WI38 (cell line): Measurements from ENCODE around the gene ARSK.

Experiments used
- H3K4me3 ChIP-seq: 2 replicates; pipeline ENCODE4 v1.5.1; 2011; ENCODE audit warnings: low read depth, mild to moderate bottlenecking, control low read depth, low read length
- TF ChIP-seq, protein P1 (sequence below): IDR thresholded peaks from 2 replicates; pipeline ENCODE4 v1.5.1; 2012; ENCODE audit warnings: low read depth, mild to moderate bottlenecking, control low read depth, low read length

The ARSK gene

DNA sequence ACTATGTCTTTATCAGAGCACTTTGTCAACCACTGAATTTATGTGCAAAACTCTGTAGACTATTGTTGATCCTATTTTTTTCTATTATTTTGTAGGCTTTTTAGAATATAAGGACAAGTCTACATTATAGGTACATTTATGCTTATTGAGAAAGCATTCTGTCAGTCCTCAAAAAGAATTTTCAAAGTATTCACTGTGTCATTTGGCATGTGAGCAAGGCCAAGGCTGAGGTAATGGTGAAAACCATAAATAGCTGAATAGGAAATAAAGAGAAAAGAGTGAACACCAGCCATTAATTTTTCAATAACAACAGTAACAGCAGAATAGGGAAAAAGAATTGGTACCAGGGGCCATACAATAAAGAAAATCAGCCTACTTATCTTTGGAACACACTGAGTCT, 21.1 kb upstream of the ARSK start:
- TF ChIP-seq, protein P1, sequence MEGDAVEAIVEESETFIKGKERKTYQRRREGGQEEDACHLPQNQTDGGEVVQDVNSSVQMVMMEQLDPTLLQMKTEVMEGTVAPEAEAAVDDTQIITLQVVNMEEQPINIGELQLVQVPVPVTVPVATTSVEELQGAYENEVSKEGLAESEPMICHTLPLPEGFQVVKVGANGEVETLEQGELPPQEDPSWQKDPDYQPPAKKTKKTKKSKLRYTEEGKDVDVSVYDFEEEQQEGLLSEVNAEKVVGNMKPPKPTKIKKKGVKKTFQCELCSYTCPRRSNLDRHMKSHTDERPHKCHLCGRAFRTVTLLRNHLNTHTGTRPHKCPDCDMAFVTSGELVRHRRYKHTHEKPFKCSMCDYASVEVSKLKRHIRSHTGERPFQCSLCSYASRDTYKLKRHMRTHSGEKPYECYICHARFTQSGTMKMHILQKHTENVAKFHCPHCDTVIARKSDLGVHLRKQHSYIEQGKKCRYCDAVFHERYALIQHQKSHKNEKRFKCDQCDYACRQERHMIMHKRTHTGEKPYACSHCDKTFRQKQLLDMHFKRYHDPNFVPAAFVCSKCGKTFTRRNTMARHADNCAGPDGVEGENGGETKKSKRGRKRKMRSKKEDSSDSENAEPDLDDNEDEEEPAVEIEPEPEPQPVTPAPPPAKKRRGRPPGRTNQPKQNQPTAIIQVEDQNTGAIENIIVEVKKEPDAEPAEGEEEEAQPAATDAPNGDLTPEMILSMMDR = no peak
- no peak overlapping the region for H3K4me3 ChIP-seq

DNA sequence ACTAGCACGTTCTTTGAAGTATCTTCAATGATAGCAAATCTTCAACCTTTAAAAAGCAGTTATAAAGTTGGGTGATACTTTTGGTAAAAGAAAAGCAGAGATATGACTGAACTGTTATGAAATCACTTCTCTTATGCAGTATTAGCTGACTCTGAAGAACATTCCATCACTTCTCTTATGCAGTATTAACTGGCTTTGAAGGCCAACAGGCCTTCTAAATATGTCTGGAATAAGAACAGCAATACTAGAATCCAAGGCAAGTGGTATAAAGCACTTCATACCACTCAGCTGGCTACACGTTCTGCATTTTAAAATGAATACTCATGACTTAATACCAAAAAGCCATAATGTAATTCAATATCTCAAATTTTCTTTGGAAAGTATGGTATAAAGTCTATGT, 17.4 kb upstream of the ARSK start:
- no peak overlapping the region for H3K4me3 ChIP-seq
- TF ChIP-seq, protein P1 = no peak

DNA sequence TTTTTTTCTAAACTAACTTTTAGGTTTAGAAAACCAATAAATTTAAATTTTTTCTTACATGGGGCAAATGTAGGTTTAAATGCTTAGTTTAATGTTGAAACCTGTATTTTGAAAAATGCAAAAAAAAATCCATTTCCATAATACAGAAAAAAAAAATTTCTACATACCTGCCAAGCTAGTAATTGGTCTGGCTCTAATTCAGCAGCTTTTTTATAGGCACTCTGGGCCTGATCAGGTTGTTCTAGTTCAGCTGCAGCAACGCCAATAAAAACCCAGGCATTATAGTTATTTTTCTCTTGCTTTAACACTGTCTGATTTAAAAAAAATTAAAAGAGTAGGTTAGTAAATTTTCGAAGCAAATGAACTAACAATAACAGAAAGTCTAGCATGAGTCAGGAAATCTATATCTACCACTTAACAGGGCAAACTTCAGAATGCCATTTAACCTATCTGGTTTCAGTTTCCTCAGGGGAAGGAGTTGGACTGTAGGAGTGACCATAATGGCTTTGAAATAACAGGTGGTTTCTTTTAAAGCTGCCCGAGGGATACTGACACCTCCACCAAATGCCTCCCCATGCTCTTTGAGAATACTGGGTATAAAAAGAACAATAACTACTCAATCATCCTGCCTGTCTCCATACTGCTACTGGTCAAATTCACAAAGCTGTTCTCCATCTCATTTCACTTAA, 11.7 kb upstream of the ARSK start:
- TF ChIP-seq, protein P1 = no peak

DNA sequence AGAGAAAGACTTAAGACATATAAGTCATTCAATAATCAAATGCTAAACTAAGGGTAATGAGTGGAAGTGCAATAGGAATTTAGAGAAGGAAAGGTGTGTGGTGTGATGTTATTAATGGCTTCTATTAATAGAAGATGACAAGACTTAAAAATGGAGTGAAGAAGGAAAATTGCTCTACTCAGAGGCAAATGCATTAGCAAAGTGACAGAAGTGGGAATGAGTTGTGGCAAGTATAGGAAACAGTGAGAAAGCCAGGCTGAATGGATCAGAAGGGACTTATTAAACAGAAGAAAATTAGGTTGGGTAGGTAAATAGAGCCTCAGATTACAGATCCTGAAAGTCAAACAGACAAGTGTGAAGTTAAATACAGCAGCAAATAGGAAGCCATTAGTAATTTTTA, 5.9 kb upstream of the ARSK start:
- TF ChIP-seq, protein P1 = no peak
- H3K4me3 ChIP-seq = no peak overlapping the region

More for the DNA sequence above, 11.7 kb upstream of the ARSK start:
- H3K4me3 ChIP-seq = no peak overlapping the region

DNA sequence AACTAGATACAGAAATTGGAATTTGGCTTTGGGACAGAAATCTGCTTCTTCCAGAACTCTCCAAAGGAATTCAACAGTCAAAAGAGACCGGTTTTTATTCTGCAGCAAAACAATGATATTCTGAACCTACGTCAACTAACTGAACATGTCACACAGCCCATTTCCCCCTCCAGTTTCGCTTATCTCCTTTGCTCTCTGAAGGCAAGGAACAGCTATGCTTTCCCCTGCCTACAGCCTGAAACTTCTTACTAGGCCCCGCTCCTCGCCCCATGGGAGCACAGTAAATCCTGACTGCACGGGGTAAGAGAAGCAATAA, 612 bp upstream of the ARSK start:
- TF ChIP-seq, protein P1 = no peak
- peak overlapping the region; percentile 90 for H3K4me3 ChIP-seq

DNA sequence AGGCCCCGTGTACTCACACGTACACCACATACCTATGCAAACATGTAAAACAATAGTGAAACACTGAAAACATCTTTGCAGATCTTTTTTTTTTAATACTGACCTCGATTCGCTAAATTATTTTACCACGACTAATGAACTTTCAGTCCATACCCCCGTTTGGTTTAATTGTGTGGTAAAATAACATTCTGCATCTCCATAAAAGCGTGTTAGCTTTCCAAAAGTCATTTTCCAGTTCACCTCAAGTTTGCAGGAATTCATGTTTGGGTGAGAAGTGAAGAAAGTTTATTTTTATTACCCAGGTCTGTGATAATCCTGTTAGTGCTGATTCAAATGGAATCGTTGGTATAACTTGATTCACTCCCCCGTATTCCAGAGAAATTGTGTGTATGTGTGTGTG, 652 bp downstream of the ARSK start:
- TF ChIP-seq, protein P1 = no peak
- peak overlapping the region; percentile 90 for H3K4me3 ChIP-seq

DNA sequence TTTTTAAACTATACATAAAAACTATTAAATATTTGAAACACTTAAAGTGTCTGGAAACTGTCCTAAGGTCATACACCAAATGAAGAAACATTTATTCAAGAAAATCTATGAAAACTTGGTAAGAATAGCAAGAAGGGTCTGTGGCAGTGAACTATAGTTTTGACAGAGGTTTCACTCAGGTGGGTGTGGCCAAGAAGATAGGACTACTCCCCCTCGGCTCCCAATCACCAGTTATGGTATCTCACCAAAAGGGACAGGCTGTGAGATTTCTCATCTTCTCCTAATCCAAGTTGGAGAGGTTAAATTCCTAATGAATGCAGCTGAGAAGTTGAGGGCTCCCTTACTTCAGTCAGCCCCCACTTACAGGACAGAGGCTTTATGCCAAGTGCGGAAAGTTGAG, 2.9 kb downstream of the ARSK start:
- H3K4me3 ChIP-seq = no peak overlapping the region
- TF ChIP-seq, protein P1 = no peak
